HG02943 (cell line): Measurements from ENCODE around the gene CIDEB.

Experiments used
- ATAC-seq: cut with Tn5 transposase; IDR thresholded peaks from one replicate; pipeline ENCODE4 v1.9.1; 2021; ENCODE audit warnings: mild to moderate bottlenecking, low read depth, moderate library complexity; ENCODE audit not compliant: unreplicated experiment

Gene CIDEB

GRCh38 chr14:24258548-24259265, 49.1 kb downstream of the CIDEB start:
- no peak for ATAC-seq

DNA sequence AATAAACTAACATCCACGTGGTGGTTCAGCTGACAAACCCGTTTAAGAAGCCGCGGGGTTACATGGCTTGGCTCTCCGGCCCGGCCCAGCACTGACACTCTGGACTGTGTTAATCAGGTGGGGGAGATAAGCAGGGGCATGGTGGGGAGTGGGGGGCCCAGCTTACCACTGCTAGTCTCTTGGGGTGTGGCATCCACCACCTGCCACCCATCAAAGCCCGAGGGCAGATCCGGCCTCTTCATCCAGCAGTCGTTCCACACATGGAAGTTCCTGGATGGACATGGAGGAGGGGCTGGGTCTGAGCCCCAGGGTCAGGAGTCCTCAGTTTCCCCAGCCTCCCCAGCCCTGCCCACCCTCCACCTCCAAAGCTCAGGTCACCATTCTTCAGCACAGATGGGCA, 49.7 kb downstream of the CIDEB start:
- ATAC-seq: no peak

DNA sequence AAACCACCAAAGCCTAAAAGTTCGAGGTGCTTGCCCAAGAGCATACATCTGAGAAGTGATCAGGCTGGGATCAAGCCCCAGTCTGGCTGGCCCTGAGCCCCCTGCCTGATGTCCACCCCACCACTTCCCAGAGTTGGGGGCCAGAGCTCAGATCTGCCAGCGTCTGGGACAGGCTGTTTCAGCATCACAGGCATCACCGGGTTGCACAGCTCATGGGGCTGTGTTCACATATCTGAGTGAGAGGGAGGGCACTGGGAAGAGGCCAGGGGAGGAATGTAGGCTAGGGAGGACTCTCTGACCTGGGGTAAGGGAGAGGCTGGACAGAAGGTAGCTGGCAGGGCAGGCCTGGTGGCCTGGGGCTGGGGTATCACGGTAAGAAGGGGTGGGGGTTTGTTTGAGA, 50.8 kb downstream of the CIDEB start:
- ATAC-seq: no peak

DNA sequence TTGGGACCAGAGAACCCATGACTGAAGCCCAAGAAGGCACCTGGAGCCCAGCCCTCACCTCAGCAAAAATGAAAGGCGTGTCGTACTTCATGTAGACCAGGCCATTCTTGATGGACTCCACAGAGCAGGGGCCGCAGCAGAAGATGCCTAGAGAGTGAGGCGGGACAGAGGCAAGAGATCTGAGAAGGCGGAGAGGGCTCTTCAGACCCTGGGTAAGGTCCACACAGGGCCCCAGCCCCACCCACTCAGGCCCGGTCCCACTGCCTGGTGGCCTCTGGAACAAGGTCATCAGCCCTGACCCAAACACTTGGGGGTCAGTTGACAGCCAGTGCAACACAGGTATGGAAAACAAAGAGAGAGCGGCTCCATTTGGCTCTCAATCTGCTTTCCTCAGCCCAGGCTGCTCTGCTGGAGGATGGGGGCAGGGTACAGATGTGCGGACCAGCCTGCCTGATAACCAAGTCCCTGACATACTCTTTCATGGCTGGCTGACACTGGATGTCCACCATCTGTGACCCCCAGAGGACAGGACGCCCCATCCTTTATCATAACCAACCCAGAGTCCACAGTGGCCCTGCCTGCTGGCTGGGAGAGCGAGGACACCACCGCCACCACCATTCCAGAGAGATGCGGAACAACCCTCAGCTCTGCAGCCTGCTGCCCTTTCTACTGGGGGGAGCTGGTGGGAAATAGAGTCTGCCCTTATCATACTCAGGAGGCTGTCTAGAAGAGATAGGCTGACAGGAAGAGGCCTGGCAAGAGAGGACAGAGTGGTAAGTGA, 51.7 kb downstream of the CIDEB start:
- ATAC-seq: no peak

DNA sequence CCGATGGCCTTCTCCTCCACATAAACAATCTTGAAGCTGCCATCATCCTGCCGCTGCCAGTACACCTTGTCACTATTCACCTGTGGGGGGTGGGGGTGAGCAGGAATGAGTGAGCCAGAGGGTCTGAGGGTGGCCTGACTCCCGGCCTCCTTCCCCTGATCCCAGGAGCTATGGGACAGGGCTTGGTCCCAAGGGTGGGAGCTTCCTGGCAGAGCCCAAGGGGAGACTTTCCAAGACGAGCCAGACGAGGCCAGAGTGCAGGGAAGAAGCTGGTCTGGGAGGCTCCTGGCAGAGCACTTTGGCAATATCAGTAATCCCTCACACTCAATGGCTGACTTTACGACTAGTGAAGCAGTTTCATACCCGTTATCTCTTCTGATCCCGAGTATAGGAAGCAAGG, 52.3 kb downstream of the CIDEB start:
- no peak for ATAC-seq
